ENCODE measurements around the gene EIF5.

EIF5 gene

GRCh38 chr14:103393676-103394626 lies 59.9 kb downstream of the EIF5 start:
- TF ChIP-seq CTCF (IDR thresholded peaks at IDR 0.05) = peak; percentile 87
- H3K9me3 Mint-ChIP-seq = no peaks in the 10 kb centered on the region
- peaks cover 14% of the 10 kb centered on the region for H3K36me3 Mint-ChIP-seq (ENCODE audit: low read depth)
- no peak for DNase-seq
- H3K27me3 Mint-ChIP-seq (ENCODE audit: low read depth, poor library complexity) = peaks cover 3% of the 10 kb centered on the region
- H3K27ac Mint-ChIP-seq = no peak overlapping the region
- H3K4me3 Mint-ChIP-seq = no peak overlapping the region
- peaks cover 49% of the 10 kb centered on the region for H3K4me1 Mint-ChIP-seq

Measured in nephron progenitor cell (in vitro differentiated cells).